NCI-H146 treated with DMSO at 0.1 percent for 48 hours (cell line): Measurements from ENCODE around the gene SRRM1.
"Not testable (repeated sequence)": the region's sequence is repeated elsewhere in the genome, so short reads cannot be mapped to it uniquely, and the experiment has no call there.

Source experiments
- DNase-seq: peaks from one replicate; lab custom pipeline; 2025; ENCODE audit not compliant: unreplicated experiment; lab: John Stamatoyannopoulos, UW

The SRRM1 gene

DNA sequence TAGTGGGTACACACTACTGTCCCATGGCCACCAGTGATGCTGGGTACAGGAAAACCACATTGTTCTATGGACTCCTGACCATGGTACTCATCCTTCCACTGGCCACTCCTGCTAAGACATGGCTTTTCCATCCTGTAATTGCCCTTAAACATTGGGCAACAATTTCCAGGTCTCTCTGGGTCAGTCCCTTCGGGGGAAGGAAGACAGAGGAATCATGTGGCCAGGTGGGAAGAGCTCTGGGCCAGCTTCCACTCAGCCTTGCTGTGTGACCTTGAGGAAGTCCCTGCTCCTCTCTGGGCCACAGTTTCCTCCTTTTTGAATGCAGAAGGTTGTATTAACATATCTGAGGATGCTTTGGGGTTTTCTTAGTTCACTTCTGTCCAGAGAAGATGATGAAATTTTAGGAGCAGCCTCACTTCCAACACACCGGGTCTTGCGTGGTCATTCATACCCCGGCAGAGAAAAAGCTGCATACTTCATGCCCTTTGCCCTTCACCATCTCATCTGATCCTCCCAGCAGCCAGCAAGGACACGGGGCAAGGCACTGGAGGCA is 50.8 kb downstream of the SRRM1 start:
- DNase-seq = no peak

DNA sequence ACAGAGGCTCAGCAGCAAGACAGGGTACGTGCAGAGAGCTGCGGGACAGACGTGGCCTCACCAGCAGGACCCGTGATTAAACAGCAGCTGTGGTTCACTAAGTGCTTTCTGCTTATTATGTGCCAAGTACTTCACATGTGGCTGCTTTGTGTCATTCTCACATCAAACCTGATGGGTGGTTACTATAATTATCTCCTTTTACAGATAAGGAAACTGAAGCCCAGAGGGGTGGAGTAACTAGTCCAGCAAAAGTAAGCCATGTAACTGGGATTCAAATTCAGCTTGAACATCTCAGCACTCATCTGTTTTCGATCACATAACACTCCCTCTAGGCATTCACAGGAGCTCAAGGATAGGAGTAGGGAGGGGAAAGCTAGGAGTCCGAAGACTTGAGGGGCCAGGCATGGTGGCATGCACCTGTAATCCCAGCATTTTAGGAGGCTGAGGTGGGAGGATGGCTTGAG is 51.3 kb downstream of the SRRM1 start:
- DNase-seq = peak; percentile 66

DNA sequence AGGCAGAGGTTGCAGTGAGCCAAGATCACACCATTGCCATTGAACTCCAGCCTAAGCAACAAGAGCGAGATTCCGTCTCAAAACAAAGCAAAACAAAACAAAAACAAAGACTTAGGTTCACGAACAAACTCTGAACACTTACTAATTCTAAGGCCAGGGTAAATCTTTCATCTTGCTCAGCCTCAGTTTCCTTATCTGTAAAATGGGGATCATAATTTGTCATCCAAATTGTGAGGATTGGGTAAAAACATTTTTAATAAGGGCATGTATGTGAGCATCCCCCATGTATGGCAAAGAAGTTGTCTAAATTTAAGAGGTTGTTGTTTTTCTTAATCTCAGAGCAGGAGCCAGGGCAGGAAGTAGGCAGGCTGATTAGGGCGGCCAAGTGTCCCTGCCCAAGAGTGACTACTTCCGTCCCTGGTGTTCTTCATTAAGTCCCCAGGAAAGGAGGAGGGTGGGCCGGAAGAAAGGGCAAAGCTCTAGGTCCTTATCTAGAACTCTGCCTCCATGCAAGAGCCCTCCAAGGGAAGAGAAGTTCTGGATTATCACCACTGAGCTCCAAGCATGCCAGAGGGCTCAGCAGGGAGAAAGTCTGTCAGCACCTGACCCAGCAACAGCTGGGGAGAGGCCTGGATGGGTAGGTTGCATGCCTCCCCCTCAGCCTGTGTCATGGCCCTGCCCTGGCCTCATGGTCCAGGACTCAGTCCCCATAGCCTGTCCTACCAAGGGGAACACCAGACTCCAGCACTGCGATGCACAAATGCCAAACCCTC is 52.3 kb downstream of the SRRM1 start:
- DNase-seq = no peak

DNA sequence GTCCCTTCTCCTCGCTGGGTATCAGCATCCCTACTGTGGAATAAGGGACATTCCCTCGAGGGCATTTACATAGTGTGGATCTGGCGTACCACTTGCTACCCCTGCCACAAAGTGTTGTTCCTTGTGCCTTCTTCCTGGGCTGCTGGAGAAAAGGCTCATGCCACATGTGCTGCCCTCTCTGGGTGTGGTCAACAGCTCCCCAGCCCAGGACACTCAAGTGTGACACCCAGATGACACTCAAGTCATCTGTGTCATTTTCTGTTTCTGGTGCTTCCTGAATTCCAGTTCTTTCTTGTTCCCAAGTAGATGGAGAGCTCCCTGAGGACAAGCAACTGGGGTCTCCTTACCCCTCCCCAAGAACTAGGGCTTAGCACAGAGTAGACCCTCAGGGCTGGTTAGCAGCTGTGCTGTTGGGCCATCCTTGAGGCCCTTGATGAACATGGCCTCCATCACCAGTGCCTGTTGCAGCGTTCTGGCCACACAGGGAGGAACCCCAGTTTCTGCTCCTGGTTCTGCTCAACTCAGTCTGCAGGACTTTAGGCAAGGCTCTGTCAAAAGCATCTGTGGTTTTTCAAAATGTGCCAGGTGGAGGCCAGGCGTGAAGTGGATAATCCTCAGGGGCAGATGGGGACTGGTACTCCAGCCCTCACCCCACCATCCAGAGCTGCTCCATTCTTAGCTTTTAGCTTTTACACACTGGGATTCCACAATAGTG is 53.1 kb downstream of the SRRM1 start:
- no peak for DNase-seq

DNA sequence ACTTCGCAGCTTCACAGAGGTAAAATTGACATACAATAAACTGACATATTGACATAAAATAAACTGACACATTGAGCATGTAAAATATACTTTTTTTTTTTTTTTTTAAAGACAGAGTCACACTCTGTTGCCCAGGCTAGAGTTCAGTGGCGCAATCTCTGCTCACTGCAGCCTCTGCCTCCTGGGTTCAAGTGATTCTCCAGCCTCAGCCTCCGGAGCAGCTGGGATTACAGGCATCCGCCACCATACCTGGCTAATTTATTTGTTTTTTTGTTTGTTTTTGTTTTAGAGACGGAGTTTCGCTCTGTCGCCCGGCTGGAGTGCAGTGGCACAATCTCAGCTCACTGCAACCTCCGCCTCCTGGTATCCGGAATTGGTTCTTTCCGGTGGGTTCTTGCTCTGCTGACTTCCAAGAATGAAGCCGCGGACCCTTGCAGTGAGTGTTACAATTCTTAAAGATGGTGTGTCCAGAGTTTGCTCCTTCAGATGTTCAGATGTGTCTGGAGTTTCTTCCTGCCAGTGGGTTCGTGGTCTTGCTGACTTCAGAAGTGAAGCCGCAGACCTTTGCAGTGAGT is 53.7 kb downstream of the SRRM1 start:
- no peak for DNase-seq

DNA sequence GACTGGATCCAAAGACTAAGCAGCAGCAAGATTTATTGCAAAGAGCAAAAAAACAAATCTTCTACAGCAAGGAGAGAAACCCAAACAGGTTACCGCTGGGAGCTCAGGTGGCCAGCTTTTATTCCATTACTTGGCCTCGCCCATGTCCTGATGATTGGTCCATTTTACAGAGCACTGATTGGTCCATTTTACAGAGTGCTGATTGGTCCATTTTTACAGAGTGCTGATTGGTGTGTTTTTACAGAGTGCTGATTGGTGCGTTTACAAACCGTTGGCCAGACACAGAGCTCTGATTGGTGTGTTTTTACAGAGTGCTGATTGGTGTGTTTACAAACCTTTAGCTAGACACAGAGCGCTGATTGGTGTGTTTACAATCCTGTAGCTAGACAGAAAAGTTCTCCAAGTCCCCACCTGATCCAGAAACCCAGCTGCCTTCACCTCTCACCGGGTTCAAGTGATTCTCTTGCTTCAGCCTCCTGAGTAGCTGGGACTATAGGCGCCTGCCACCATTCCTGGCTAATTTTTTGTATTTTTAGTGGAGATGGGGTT is 54.4 kb downstream of the SRRM1 start:
- not testable (repeated sequence) for DNase-seq

DNA sequence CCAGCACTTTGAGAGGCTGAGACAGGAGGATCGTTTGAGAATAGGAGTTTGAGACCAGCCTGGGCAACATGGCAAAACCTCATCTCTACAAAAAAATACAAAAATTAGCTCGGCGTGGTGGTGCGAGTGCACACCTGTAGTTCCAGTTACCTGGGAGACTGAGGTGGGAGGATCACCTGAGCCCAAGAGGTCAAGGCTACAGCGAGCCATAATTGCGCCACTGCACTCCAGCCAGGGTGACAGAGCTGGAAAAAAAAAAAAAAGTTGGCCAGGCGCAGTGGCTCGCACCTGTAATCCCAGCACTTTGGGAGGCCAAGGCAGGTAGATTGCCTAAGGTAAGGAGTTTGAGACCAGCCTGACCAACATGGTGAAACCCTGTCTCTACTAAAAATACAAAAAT is 55.2 kb downstream of the SRRM1 start:
- not testable (repeated sequence) for DNase-seq

DNA sequence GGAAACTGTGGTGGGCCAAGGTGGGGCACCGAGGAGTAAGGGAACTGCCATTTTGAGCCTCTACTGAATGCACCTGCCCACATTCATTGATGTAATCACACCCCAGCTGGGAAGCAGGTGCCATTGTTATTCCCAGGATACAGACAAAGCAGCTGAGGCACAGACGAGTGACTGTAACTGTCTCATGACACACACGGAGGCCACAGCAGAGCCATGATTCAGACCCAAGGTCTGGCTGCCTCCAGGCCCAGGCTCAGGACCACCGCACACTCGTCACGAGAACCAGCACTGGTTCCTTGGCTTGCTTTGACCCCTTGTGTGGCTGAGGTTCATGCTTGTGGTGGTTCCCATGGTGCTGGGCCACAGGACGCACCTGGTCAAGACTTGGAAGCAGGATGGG is 56.5 kb downstream of the SRRM1 start:
- peak; percentile 15 for DNase-seq

DNA sequence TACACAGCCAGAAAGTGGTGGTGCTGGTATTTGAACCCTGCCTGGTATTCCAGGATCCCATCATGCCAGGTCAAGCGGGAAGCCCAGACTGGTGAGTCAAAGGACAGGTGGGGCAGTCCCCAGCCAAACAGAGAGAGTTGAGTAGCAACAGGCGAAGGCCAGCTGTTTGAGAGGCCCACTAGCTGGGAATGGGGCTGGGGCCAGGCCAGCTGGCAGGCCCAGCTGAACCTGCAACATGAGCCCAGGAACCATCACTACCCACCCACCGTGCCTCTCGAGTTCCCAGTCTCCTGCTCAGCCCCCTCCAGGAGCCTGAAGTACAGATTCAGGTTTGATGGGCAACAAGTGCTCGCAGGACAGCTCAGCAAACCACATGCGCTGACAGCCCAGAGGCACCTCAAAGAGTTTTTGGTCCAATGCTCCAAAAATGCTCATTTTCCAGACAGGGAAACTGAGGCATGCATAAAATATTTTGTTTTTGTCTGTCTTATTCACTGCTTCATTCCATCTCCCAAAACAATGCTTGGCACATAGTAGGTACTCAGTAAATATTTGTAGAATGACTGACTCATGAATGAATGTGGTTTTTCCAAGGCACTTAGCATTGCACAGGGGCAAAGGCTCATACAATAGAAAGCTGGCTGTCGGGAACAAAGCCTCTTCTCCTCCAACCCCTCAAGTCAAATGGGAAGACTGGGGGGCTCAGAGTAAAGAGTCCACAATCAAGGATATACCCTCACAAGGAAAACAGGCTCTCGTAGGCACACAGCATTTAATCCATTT is 59.6 kb downstream of the SRRM1 start:
- DNase-seq = no peak

DNA sequence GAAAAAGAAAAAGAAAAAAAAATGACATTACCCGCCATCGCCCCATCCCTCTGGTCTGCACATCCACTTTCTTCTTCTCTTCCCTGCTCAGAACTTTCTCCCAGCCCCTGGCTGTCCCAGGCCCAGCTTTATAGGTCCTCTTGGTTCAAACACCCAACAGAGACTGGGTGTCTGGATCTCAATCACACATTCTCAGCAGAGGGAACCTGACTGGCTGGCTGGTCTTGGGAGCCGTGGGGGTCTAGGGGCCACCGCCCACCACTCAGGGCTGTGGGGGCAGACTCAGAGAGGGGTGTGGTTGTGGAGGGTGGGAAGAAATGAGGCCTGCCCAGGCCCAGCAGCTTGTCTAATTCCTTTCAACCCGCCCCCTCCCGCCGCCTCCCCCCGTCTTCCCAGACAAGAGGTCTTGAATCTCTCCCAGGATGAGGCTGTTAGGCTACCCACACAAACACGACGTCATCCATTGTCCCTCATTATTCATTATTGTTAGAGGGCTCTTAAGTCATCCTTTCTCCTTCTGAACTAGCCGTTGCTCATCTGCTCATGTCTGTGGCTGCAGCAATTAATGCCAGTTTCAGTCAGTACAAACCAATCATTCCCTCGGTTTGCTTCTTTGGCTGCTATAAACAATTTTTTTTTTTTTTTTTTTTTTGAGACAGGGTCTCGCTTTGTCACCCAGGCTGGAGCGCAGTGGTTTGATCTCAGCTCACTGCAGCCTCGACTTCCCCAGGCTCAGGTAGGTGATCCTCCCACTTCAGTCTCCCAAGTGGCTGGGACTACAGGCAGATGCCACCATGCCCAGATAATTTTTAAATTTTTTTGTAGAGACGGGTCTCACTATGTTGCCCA is 61.5 kb downstream of the SRRM1 start:
- no peak for DNase-seq

DNA sequence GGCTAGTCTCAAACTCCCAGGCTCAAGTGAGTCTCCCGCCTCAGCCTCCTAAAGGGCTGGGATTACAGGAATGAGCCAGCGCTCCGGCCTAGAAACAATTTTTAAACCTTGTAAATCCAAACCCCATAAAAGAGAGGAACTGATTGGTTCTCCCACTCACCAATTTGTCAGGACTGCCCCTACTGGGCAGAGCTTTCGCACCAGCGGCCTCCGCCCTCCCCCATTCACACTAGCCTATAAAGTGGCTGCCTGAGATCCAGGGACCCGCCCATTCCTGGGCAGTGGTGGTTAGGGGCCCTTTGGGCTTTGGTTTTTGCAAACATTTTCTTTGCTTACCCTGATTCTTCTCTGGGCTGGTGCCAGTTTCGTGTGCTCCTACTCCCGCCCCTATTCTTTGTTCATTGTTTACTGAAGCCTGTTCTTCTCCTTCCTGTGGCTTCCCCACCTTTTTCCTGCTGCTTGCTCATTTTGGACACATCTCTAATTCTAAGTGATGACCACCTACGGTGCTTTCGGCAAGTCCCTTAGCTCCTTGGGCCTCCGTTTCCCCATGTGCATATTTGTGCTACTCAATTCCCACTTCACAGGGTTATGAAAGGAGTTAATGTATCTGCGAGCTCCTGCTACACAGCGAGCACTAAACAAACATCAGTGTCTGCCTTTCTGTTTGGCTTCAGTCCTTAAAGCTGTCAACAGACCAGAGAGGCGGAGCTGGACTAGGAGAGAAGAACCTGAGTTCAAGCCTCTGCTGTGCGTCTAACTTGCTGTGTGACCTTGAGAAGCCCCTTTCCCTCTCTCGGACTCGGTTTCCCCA is 62.4 kb downstream of the SRRM1 start:
- DNase-seq = peak; percentile 78

DNA sequence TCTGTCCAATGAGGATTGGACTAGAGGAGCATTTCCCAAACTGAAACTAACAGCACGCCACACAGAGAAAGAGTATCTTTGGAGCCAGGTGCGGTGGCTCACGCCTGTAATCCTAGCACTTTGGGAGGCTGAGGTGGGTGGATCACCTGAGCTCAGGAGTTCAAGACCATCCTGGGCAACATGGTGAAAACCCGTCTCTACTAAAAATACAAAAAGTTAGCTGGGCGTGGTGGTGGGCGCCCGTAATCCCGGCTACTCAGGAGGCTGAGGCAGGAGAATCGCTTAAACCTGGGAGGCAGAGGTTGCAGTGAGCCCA is 62.9 kb downstream of the SRRM1 start:
- not testable (repeated sequence) for DNase-seq

DNA sequence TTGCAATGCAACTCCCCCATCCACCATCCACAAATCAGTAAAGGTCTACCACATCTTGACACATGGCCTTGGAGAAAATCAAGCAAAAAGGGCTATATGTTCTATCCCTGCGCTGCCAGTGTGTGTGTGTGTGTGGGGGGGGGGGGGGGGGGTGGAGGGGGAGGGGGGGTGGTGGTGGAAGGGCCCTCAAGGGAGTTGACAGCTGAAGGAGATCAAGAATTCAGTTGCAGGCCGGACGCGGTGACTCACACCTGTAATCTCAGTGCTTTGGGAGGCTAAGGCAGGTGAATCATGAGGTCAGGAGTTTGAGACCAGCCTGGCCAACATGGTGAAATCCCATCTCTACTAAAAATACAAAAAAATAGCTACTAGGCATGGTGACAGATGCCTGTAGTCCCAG is 64.6 kb downstream of the SRRM1 start:
- DNase-seq = no peak

DNA sequence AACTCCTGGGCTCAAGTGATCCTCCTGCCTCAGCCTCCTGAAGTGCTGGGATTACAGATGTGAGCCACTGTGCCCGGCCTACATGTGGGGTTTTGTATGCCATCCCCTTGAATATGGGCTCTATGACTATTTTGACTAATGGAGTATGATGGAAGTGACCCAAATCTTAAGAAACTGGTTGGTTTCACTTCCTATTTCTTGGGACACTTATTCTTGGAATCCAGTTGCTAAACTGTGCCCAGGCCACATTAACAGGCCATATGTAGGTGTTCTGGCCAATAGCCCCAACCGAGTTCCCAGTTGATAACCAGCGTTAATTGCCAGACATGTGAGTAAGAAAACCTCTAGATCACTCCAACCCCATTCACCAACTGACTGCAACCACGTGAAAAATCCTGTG is 65.8 kb downstream of the SRRM1 start:
- no peak for DNase-seq

DNA sequence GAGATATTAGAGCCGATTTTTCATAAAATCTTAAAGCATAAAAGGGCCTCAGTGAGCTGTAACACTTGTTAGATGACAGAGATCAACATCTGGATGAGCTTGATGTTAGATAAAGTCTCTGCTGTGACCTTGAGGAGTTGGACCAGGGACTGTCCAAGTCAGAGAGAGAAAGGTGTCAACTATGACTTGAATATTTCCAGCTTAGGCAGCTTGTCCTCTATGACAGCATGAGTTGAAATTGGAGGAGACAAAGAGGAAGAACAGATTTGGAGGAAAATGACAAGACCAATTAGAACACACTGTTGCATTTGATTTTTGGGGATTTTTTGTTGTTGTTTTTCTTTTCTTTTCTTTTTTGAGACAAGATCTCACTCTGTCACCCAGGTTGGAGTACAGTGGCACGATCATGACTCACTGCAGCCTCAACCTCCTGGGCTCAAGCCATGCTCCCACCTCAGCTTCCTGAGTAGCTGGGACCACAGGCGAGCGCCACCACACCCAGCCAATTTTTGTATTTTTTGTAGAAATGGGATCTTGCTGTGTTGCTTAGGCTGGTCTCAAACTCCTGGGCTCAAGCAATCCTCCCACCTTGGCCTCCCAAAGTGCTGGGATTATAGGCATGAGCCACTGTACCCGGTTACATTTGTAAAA is 66.8 kb downstream of the SRRM1 start:
- DNase-seq = no peak

DNA sequence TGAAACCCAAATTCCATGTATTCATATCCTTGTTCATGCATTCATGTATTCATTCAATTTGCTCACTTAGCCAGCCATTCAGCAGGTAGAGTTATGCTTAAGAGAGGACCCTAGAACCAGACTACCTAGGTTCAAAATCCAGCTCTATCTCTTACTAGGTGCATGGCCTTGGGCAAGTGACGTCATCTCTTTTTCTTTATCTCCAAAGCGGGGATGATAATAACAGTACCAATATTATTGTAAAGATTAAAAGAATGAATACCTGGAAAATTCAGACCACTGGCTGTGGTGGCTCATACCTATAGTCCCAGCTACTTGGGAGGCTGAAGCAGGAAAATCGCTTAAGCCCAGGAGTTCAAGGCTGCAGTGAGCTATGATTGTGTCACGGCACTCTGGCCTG is 68.2 kb downstream of the SRRM1 start:
- no peak for DNase-seq

DNA sequence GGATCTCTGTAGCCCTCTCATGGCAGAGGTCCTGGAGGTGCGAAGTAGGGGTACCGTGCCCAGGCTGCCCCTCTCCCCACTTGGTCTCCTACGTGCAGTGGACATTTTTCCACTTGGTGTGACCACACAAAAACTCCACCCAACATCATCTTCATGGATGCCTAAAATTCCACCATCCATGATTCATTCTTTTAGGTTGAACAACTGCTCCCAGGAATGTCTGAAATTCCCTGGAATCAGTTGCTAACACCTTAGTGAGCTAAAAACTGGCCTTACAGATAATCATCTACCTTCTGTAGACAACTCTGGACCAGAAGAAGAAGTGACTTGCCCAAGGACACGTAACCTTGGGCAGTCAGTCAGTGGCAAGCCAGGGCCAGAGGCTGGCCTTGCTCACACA is 70.1 kb downstream of the SRRM1 start:
- no peak for DNase-seq

DNA sequence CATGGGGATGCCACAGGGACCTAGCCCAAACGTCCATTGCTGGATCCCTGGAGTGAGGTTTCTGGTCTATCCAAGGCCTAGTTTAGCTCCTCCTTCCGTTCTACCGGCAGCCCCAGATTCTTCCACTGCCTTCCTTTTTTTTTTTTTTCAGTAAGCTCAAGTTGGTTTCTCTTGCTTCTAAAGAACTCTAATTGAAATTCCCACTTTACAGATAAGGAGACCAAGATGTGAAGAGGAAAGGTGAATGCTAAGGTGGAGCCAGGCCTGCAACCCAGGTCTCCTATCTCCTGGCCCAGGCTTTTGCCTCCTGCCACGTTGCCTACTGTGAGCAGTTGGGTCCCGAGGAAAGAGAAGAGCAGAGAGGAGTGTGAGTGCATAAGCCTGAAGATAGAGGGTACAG is 70.6 kb downstream of the SRRM1 start:
- DNase-seq = no peak
